Body of pancreas (tissue), 4 donors: Measurements from ENCODE around the gene ATF6. TPM values are rescaled to one million over a fixed set of nuclear protein-coding genes. Genes with fewer than 3 reads are reported as not detected.

Experiments
- ATAC-seq: fragments of 150-250 bp; one replicate; pipeline ENCODE4 v1.9.1; 2016
- DNase-seq, 4 donors: peaks; one replicate each; pipeline ENCODE4 v3.0.0-alpha.2; 2019
- H3K27ac ChIP-seq, 4 donors: fragments of 200-600 bp; sonication (generic); 1 replicate in 3 of 4; 2 replicates in 1 of 4; pipeline versions ENCODE4 v1.5.1 to v1.6.1; 2016 to 2019; ENCODE audit warnings: mild to moderate bottlenecking in 1 of 4, mixed read lengths in 1 of 4, moderate library complexity in 1 of 4
- H3K27me3 ChIP-seq, 2 donors: fragments of 200-600 bp; sonication (generic); one replicate each; pipeline ENCODE4 v1.6.0; 2016; ENCODE audit warnings: mild to moderate bottlenecking in 1 of 2
- H3K36me3 ChIP-seq, 2 donors: fragments of 200-600 bp; sonication (generic); replicated peaks in 1 of 2; 2 replicates each; pipeline ENCODE4 v1.5.1; 2016; ENCODE audit warnings: low read depth in 2 of 2; ENCODE audit not compliant: insufficient read depth in 1 of 2
- H3K4me1 ChIP-seq: fragments of 200-600 bp; sonication (generic); one replicate; pipeline ENCODE4 v1.6.0; 2016
- H3K4me3 ChIP-seq, 2 donors: fragments of 200-600 bp; sonication (generic); 1 replicate in 1 of 2; 2 replicates in 1 of 2; pipeline ENCODE4 v1.5.1; 2016 to 2019
- H3K9me3 ChIP-seq, 3 donors: fragments of 200-600 bp; sonication (generic); 1 replicate in 2 of 3; 2 replicates in 1 of 3; pipeline ENCODE4 v1.5.1; 2016
- POLR2A ChIP-seq, 3 donors: fragments of 450-650 bp; IDR thresholded peaks; one replicate each; pipeline ENCODE4 v1.6.1; 2016; ENCODE audit warnings: antibody characterized with exemption in 3 of 3, mild to moderate bottlenecking in 2 of 3
- WGBS, 2 donors: methylation state at CpG; one replicate each; pipeline ENCODE4 v1.1.5; 2017; 5-methylcytosine and 5-hydroxymethylcytosine counted together
- intact Hi-C: fragments of 100-400 bp; cut with DNase I; formaldehyde crosslinking; loops from one replicate; pipeline ENCODE4 v1.15.1; 2023
- total RNA-seq, 2 donors: library from RNA; depleted of rRNA; stranded (reverse); fragments of >200 nt; gene quantifications; one replicate each; pipeline ENCODE4 v1.1.0, GENCODE V29; 2016
- TF ChIP-seq, protein P1 (sequence below), 7 experiments: fragments of 450-650 bp in 4 of 7; fragments of 200-600 bp in 3 of 7; sonication (generic) in 3 of 7; IDR thresholded peaks; one replicate each; pipeline ENCODE4 v1.5.1; 2016 to 2019; ENCODE audit warnings: antibody characterized with exemption in 7 of 7

The ATF6 gene
- total RNA-seq, 2 donors from 2014 or later = 12.5 to 16.3 TPM

DNA sequence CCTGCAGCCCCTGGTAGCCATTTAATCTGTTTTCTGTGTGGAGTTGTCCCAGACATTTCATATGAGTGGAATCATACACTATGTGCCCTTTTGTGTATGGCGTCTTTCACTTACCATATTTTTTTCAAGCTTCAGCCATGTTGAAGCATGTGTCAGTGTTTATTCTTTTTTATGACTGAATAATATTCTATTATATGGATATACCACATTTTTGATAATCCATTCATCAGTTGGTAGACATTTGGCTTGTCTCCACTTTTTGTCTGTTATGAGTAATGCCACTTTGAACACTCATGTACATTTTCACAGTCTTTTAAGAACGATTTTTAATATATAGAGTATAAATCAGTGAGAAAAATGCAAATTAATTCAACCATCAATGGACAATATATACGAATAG lies 44.7 kb downstream of the ATF6 start:
- DNase-seq = no peak
- H3K9me3 ChIP-seq = no peaks in the 10 kb centered on the region
- ATAC-seq = no peak
- TF ChIP-seq POLR2A (IDR thresholded peaks at IDR 0.05) = no peak
- TF ChIP-seq, protein P1, sequence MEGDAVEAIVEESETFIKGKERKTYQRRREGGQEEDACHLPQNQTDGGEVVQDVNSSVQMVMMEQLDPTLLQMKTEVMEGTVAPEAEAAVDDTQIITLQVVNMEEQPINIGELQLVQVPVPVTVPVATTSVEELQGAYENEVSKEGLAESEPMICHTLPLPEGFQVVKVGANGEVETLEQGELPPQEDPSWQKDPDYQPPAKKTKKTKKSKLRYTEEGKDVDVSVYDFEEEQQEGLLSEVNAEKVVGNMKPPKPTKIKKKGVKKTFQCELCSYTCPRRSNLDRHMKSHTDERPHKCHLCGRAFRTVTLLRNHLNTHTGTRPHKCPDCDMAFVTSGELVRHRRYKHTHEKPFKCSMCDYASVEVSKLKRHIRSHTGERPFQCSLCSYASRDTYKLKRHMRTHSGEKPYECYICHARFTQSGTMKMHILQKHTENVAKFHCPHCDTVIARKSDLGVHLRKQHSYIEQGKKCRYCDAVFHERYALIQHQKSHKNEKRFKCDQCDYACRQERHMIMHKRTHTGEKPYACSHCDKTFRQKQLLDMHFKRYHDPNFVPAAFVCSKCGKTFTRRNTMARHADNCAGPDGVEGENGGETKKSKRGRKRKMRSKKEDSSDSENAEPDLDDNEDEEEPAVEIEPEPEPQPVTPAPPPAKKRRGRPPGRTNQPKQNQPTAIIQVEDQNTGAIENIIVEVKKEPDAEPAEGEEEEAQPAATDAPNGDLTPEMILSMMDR (IDR thresholded peaks at IDR 0.05) = no peak
- H3K27me3 ChIP-seq = no peaks in the 10 kb centered on the region
- no peak overlapping the region for H3K27ac ChIP-seq
- no peak overlapping the region for H3K4me3 ChIP-seq
- peaks cover under 1% of the 10 kb centered on the region for H3K4me1 ChIP-seq
- WGBS, 2 donors = 93 to 94% methylated on average over 3 of the region's 3 CpGs
- H3K36me3 ChIP-seq = no peaks in the 10 kb centered on the region
- intact Hi-C loops = no loop called here

DNA sequence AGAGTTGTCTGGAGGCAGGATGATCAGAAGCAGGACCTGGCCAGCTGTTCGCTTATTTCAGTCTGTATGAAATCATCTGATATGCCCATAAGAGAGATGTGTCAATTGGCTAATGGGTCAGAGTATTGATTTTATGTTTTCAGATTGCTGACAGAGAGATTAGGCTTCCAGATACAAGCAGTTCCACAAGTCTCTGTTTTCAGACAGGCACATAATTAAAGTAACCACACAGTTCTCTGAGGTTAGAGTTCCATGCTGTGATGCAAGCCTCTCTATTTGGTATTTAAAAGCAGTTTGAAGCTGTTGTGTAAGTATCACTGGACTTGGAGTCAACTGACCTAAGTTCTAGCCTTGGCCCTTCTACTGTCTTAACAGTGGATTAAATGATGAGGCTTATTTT lies 50.1 kb downstream of the ATF6 start:
- Histone ChIP-seq H3K9me3 (no peaks in the 10 kb centered on the region), H3K27ac (no peak overlapping the region), H3K4me1 (peaks cover 8% of the 10 kb centered on the region), H3K36me3 (peaks cover 0 to 7% of the 10 kb centered on the region in 2 donors), H3K27me3 (no peaks in the 10 kb centered on the region), H3K4me3 (no peak overlapping the region)
- 68 to 77% methylated on average over 1 of the region's 1 CpG for WGBS, 2 donors
- no peak for ATAC-seq
- DNase-seq = no peak
- intact Hi-C loops = no loop called here
- TF ChIP-seq POLR2A (IDR thresholded peaks at IDR 0.05) = no peak
- TF ChIP-seq, protein P1 (IDR thresholded peaks at IDR 0.05) = no peak

DNA sequence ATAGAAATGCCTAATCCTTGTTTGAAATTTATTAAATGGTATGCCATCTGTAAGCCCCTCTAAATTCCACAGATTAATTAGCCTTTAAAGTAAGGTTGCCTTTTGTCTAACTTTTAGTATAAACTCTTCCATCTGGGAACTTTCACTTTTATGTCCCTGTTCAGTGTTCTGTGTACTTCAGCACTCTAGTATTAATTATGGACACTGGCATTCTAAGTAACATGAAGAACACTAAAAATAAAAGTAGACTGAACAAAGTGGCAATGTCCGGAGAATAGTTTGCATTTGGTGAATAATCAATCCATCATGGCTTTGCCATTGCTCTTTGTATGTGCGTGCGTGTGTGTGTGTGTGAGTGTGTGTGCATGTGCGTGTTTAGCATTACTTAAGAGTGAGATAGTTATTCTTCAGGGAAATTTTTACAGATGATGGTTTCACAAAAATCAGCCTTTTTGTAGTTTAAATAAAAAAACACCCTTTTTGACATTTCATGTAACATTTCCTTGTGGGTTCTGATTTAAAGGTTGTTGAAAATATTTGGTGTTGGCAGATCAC lies 51.1 kb downstream of the ATF6 start:
- 94 to 97% methylated on average over 4 of the region's 4 CpGs for WGBS, 2 donors
- Histone ChIP-seq H3K9me3 (no peaks in the 10 kb centered on the region), H3K27ac (no peak overlapping the region), H3K36me3 (peaks cover 0 to 9% of the 10 kb centered on the region in 2 donors), H3K4me3 (no peak overlapping the region), H3K27me3 (no peaks in the 10 kb centered on the region), H3K4me1 (peaks cover 8% of the 10 kb centered on the region)
- intact Hi-C loops = no loop called here
- no peak for TF ChIP-seq POLR2A (IDR thresholded peaks at IDR 0.05)
- TF ChIP-seq, protein P1 (IDR thresholded peaks at IDR 0.05) = no peak
- no peak for ATAC-seq
- DNase-seq = no peak

DNA sequence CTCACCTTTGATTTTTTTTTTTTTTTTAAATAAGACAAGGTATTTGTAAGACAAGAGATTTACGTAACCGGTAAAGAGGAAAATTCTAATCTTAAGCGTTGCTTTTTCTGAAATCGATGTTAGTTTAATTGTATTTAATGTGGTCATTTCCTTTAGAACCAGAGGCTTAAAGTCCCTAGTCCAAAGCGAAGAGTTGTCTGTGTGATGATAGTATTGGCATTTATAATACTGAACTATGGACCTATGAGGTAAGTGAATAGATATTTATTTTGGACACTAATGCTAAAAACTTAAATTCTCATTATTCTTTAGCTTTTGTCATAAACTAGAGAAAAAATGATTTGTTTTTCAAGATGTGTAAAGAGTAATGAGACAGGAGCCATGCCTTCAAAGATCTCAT lies 54.8 kb downstream of the ATF6 start:
- H3K27me3 ChIP-seq = no peaks in the 10 kb centered on the region
- no peak overlapping the region for H3K4me3 ChIP-seq
- ATAC-seq = no peak
- peaks cover 0 to 13% of the 10 kb centered on the region in 2 donors for H3K36me3 ChIP-seq
- no peak overlapping the region for H3K27ac ChIP-seq
- no peaks in the 10 kb centered on the region for H3K9me3 ChIP-seq
- 94 to 96% methylated on average over 5 of the region's 5 CpGs for WGBS, 2 donors
- TF ChIP-seq POLR2A (IDR thresholded peaks at IDR 0.05) = no peak
- TF ChIP-seq, protein P1 (IDR thresholded peaks at IDR 0.05) = no peak
- H3K4me1 ChIP-seq = peaks cover 6% of the 10 kb centered on the region
- DNase-seq = no peak
- intact Hi-C loops = no loop called here

DNA sequence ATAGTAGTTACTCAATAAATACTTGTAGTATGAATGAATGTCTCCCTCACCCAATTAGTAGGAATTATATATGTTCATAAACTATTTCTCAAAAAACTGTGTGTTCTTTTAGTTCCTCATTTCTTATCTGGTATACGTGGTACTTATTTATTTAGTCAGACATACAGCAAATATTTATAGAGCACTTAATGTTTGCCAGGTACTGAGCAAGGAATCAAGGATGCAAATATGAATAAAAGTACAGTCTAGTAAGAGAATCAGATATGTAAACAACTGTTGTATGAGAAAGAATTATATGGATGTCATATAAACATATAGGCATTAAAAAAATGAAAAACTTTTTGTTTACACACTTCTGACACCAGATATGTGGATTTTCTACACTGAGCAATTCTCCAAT lies 58.5 kb downstream of the ATF6 start:
- ATAC-seq (no peak), DNase-seq (no peak)
- no peak for TF ChIP-seq POLR2A (IDR thresholded peaks at IDR 0.05)
- TF ChIP-seq, protein P1 (IDR thresholded peaks at IDR 0.05) = no peak
- intact Hi-C loops = no loop called here
- H3K4me1 ChIP-seq = no peaks in the 10 kb centered on the region
- H3K27ac ChIP-seq = no peak overlapping the region
- H3K9me3 ChIP-seq = no peaks in the 10 kb centered on the region
- H3K27me3 ChIP-seq = no peaks in the 10 kb centered on the region
- no peak overlapping the region for H3K4me3 ChIP-seq
- WGBS, 2 donors = 27 to 33% methylated on average over 1 of the region's 1 CpG
- peaks cover 0 to 13% of the 10 kb centered on the region in 2 donors for H3K36me3 ChIP-seq
